ENCODE data around the gene LDLRAD4. TPM values are rescaled to one million over a fixed set of nuclear protein-coding genes. Genes with fewer than 3 reads are reported as not detected.
A peak's percentile ranks its signal among the peaks of the same experiment; 100 is the strongest.

The LDLRAD4 gene
- polyA plus RNA-seq (2012; ENCODE audit: low read depth, missing spikeins): 31.0 TPM

- no peak for TF ChIP-seq POLR2A (IDR thresholded peaks at IDR 0.05; ENCODE audit: low read depth, low read length)
- TF ChIP-seq SPI1 (IDR thresholded peaks at IDR 0.05; ENCODE audit: low read depth, low read length): no peak
- TF ChIP-seq PAX5 (IDR thresholded peaks at IDR 0.05; ENCODE audit: insufficient read depth, low read length, severe bottlenecking): no peak
- TF ChIP-seq POLR2AphosphoS5 (IDR thresholded peaks at IDR 0.05; ENCODE audit: low read depth, low read length): no peak
- TF ChIP-seq POU2F2 (IDR thresholded peaks at IDR 0.05; ENCODE audit: low read depth, low read length): no peak
- no peak for TF ChIP-seq TAF1 (IDR thresholded peaks at IDR 0.05; ENCODE audit: low read depth, low read length)
- no peak for FAIRE-seq
- DNase-seq (ENCODE audit: insufficient read length, low spot score): no peak
These were observed at the start of gene LDLRAD4 for GRCh38 chr18:13218368-13218991. TSS of gene LDLRAD4 (plus strand) at chr18:13218760.

- DNase-seq (ENCODE audit: insufficient read length, low spot score) (no peak), FAIRE-seq (no peak)
- TF ChIP-seq TAF1 (IDR thresholded peaks at IDR 0.05; ENCODE audit: low read depth, low read length): no peak
- no peak for TF ChIP-seq PAX5 (IDR thresholded peaks at IDR 0.05; ENCODE audit: insufficient read depth, low read length, severe bottlenecking)
- TF ChIP-seq POU2F2 (IDR thresholded peaks at IDR 0.05; ENCODE audit: low read depth, low read length): no peak
- no peak for TF ChIP-seq SPI1 (IDR thresholded peaks at IDR 0.05; ENCODE audit: low read depth, low read length)
- TF ChIP-seq POLR2A (IDR thresholded peaks at IDR 0.05; ENCODE audit: low read depth, low read length): no peak
- no peak for TF ChIP-seq POLR2AphosphoS5 (IDR thresholded peaks at IDR 0.05; ENCODE audit: low read depth, low read length)
These were observed 44.9 kb upstream of the LDLRAD4 start for GRCh38 chr18:13173578-13174145.

GRCh38 chr18:13175266-13175665 is 43.3 kb upstream of the LDLRAD4 start:
- TF ChIP-seq SPI1 (IDR thresholded peaks at IDR 0.05; ENCODE audit: low read depth, low read length): no peak
- no peak for TF ChIP-seq POU2F2 (IDR thresholded peaks at IDR 0.05; ENCODE audit: low read depth, low read length)
- TF ChIP-seq PAX5 (IDR thresholded peaks at IDR 0.05; ENCODE audit: insufficient read depth, low read length, severe bottlenecking): no peak
- no peak for TF ChIP-seq POLR2AphosphoS5 (IDR thresholded peaks at IDR 0.05; ENCODE audit: low read depth, low read length)
- no peak for TF ChIP-seq TAF1 (IDR thresholded peaks at IDR 0.05; ENCODE audit: low read depth, low read length)
- TF ChIP-seq POLR2A (IDR thresholded peaks at IDR 0.05; ENCODE audit: low read depth, low read length): no peak
- no peak for FAIRE-seq
- DNase-seq (ENCODE audit: insufficient read length, low spot score): no peak

- TF ChIP-seq POU2F2 (IDR thresholded peaks at IDR 0.05; ENCODE audit: low read depth, low read length) (0 out of 2 replicates have a peak, but pooled peaks have one; percentile 41), TAF1 (IDR thresholded peaks at IDR 0.05; ENCODE audit: low read depth, low read length) (no peak)
- DNase-seq (ENCODE audit: insufficient read length, low spot score): no peak
- FAIRE-seq: no peak
These were observed 42.8 kb upstream of the LDLRAD4 start for GRCh38 chr18:13175754-13176210.

GRCh38 chr18:13176847-13177246 is 41.7 kb upstream of the LDLRAD4 start:
- no peak for FAIRE-seq
- TF ChIP-seq POLR2A (IDR thresholded peaks at IDR 0.05; ENCODE audit: low read depth, low read length) (no peak), POU2F2 (IDR thresholded peaks at IDR 0.05; ENCODE audit: low read depth, low read length) (no peak), SPI1 (IDR thresholded peaks at IDR 0.05; ENCODE audit: low read depth, low read length) (no peak), PAX5 (IDR thresholded peaks at IDR 0.05; ENCODE audit: insufficient read depth, low read length, severe bottlenecking) (no peak), TAF1 (IDR thresholded peaks at IDR 0.05; ENCODE audit: low read depth, low read length) (no peak)
- DNase-seq (ENCODE audit: insufficient read length, low spot score): no peak

- no peak for FAIRE-seq
- no peak for TF ChIP-seq POU2F2 (IDR thresholded peaks at IDR 0.05; ENCODE audit: low read depth, low read length)
- no peak for TF ChIP-seq TAF1 (IDR thresholded peaks at IDR 0.05; ENCODE audit: low read depth, low read length)
- no peak for TF ChIP-seq POLR2AphosphoS5 (IDR thresholded peaks at IDR 0.05; ENCODE audit: low read depth, low read length)
- no peak for TF ChIP-seq POLR2A (IDR thresholded peaks at IDR 0.05; ENCODE audit: low read depth, low read length)
- TF ChIP-seq PAX5 (IDR thresholded peaks at IDR 0.05; ENCODE audit: insufficient read depth, low read length, severe bottlenecking): no peak
- TF ChIP-seq SPI1 (IDR thresholded peaks at IDR 0.05; ENCODE audit: low read depth, low read length): no peak
- no peak for DNase-seq (ENCODE audit: insufficient read length, low spot score)
These were observed 40.4 kb upstream of the LDLRAD4 start for GRCh38 chr18:13178197-13178596.

- DNase-seq (ENCODE audit: insufficient read length, low spot score) (no peak), FAIRE-seq (no peak)
- no peak for TF ChIP-seq SPI1 (IDR thresholded peaks at IDR 0.05; ENCODE audit: low read depth, low read length)
- no peak for TF ChIP-seq PAX5 (IDR thresholded peaks at IDR 0.05; ENCODE audit: insufficient read depth, low read length, severe bottlenecking)
- TF ChIP-seq POU2F2 (IDR thresholded peaks at IDR 0.05; ENCODE audit: low read depth, low read length): no peak
- TF ChIP-seq POLR2A (IDR thresholded peaks at IDR 0.05; ENCODE audit: low read depth, low read length): no peak
- TF ChIP-seq POLR2AphosphoS5 (IDR thresholded peaks at IDR 0.05; ENCODE audit: low read depth, low read length): no peak
- TF ChIP-seq TAF1 (IDR thresholded peaks at IDR 0.05; ENCODE audit: low read depth, low read length): no peak
These were observed 39.6 kb upstream of the LDLRAD4 start for GRCh38 chr18:13178976-13179375.

- FAIRE-seq: no peak
- TF ChIP-seq PAX5 (IDR thresholded peaks at IDR 0.05; ENCODE audit: insufficient read depth, low read length, severe bottlenecking) (no peak), POU2F2 (IDR thresholded peaks at IDR 0.05; ENCODE audit: low read depth, low read length) (no peak), POLR2A (IDR thresholded peaks at IDR 0.05; ENCODE audit: low read depth, low read length) (no peak), POLR2AphosphoS5 (IDR thresholded peaks at IDR 0.05; ENCODE audit: low read depth, low read length) (no peak), TAF1 (IDR thresholded peaks at IDR 0.05; ENCODE audit: low read depth, low read length) (no peak), SPI1 (IDR thresholded peaks at IDR 0.05; ENCODE audit: low read depth, low read length) (no peak)
- no peak for DNase-seq (ENCODE audit: insufficient read length, low spot score)
These were observed 38.9 kb upstream of the LDLRAD4 start for GRCh38 chr18:13179566-13180113.

- DNase-seq (ENCODE audit: insufficient read length, low spot score) (no peak), FAIRE-seq (no peak)
- no peak for TF ChIP-seq PAX5 (IDR thresholded peaks at IDR 0.05; ENCODE audit: insufficient read depth, low read length, severe bottlenecking)
These were observed 37.8 kb upstream of the LDLRAD4 start for GRCh38 chr18:13180614-13181375.

Data from GM12891 (cell line).